ENCODE results near the gene KMT5C. TPM values are rescaled to one million over a fixed set of nuclear protein-coding genes. Genes with fewer than 3 reads are reported as not detected.

KMT5C gene
- total RNA-seq, 1 donor from 2014 or later: 18.6 TPM

DNA sequence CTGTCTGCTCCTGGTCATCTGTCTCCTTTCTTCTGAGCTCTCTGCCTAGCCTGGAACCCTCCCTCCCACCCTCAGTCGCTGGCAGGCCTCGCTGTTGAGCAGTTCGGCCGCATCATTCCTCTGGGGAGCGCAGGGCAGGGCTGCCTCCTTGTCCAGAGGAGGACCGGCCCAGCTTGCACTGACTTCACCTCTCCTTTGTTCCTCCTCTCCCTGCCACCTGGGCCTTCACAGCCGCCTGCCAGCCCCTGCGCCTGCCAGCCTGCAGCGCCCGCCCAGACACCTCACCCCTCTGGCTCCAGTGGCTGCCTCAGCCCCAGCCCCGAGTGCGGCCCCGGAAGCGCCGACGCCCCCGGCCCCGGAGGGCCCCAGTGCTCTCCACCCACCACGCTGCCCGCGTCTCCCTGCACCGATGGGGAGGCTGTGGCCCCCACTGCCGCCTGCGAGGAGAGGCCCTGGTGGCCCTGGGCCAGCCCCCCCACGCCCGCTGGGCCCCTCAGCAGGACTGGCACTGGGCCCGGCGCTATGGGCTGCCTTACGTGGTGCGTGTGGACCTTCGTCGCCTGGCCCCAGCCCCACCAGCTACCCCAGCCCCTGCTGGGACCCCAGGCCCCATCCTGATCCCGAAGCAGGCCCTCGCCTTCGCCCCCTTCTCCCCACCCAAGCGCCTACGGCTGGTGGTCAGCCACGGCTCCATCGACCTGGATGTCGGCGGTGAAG lies 7.2 kb downstream of the KMT5C start:
- no peaks in the 10 kb centered on the region for H3K9me3 Mint-ChIP-seq (ENCODE audit: unreplicated experiment)
- no peak for TF ChIP-seq CTCF (IDR thresholded peaks at IDR 0.05)
- no peak overlapping the region for H3K4me3 Mint-ChIP-seq (ENCODE audit: unreplicated experiment)
- peaks cover 27% of the 10 kb centered on the region for H3K4me1 Mint-ChIP-seq (ENCODE audit: unreplicated experiment)
- no peak overlapping the region for H3K27ac Mint-ChIP-seq (ENCODE audit: unreplicated experiment)
- H3K27me3 Mint-ChIP-seq (ENCODE audit: unreplicated experiment): peaks cover 7% of the 10 kb centered on the region
- H3K36me3 Mint-ChIP-seq (ENCODE audit: unreplicated experiment): peaks cover 8% of the 10 kb centered on the region
- no peak for DNase-seq (ENCODE audit: extremely low spot score, unreplicated experiment)

GRCh38 chr19:55347442-55348009 lies 7.8 kb downstream of the KMT5C start:
- Mint-ChIP-seq H3K4me3 (ENCODE audit: unreplicated experiment) (no peak overlapping the region), H3K4me1 (ENCODE audit: unreplicated experiment) (peaks cover 28% of the 10 kb centered on the region), H3K27ac (ENCODE audit: unreplicated experiment) (no peak overlapping the region), H3K36me3 (ENCODE audit: unreplicated experiment) (peaks cover 8% of the 10 kb centered on the region), H3K27me3 (ENCODE audit: unreplicated experiment) (peaks cover 9% of the 10 kb centered on the region), H3K9me3 (ENCODE audit: unreplicated experiment) (no peaks in the 10 kb centered on the region)
- DNase-seq (ENCODE audit: extremely low spot score, unreplicated experiment): no peak
- no peak for TF ChIP-seq CTCF (IDR thresholded peaks at IDR 0.05)

DNA sequence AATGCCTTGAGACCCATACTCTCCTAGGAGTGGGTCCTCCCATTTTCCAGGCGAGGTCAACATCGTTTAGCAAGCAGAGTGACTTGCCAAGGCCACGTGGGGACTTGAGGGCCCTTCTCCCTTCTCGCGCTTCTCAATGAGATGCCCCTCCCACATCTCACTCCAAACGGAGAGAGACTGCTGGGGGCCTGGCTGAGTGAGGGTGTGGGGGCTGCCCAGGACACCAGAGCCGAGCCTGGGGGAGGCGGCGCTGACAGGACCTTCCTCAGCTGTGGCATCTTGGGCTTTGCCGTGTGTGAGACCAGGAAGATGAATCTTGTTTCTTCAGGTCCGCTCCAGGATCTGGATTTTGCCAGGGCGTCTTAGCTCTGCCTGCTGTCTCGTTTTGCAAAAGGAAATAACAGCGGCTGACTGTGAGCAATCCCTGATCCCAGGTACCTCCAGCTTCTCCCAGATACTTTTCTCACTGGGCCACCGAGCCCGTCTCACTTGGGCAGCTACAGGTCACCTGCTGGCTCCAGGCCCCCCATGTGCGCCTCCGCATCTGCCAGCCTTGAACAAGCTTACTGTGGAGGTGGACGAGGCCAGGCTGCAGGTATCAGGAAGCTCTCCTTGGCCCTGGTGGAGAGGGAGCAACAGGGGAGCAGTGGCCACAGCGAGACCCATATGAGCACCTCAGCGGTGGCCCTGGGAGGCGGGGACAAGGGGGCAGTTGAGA lies 8.8 kb downstream of the KMT5C start:
- TF ChIP-seq CTCF (IDR thresholded peaks at IDR 0.05): no peak
- Mint-ChIP-seq H3K4me1 (ENCODE audit: unreplicated experiment) (peaks cover 37% of the 10 kb centered on the region), H3K27ac (ENCODE audit: unreplicated experiment) (no peak overlapping the region), H3K4me3 (ENCODE audit: unreplicated experiment) (no peak overlapping the region), H3K9me3 (ENCODE audit: unreplicated experiment) (no peaks in the 10 kb centered on the region), H3K36me3 (ENCODE audit: unreplicated experiment) (peaks cover 4% of the 10 kb centered on the region), H3K27me3 (ENCODE audit: unreplicated experiment) (peaks cover 18% of the 10 kb centered on the region)
- no peak for DNase-seq (ENCODE audit: extremely low spot score, unreplicated experiment)

DNA sequence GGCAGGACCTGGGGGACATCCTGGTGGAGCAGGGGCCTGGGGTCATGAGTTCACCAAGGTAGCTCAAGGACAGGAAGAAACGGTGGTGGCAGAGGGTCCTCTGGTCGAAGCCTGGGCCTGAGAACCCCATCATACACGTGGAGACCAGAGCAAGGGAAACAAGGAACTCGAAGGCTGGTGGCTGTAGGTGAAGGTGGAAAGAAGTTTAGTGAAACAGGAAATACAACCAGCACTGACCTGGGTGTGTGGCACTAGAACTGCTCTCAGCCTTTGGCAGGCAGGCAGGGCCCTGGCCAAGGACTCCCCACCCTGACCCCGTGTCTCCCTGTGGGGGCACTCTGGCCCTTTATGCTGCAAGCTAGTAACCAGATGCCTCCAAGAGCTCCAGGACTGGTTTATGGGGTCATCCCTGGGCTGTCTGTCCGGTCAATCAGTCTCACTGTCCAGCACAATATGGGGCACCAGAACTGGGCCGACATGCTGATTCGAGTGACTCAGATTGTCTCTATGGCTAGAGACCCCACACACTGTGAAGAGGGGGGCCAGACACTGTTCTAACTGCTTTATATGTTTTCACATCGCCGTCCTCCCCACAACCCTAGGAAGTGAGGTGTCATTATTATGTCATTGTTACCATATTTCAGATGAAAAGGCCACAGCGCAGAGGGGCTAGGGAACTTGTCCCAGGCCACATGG lies 11.1 kb downstream of the KMT5C start:
- Mint-ChIP-seq H3K4me3 (ENCODE audit: unreplicated experiment) (no peak overlapping the region), H3K36me3 (ENCODE audit: unreplicated experiment) (no peaks in the 10 kb centered on the region), H3K27me3 (ENCODE audit: unreplicated experiment) (peaks cover 29% of the 10 kb centered on the region), H3K9me3 (ENCODE audit: unreplicated experiment) (no peaks in the 10 kb centered on the region), H3K4me1 (ENCODE audit: unreplicated experiment) (peaks cover 28% of the 10 kb centered on the region), H3K27ac (ENCODE audit: unreplicated experiment) (no peak overlapping the region)
- no peak for TF ChIP-seq CTCF (IDR thresholded peaks at IDR 0.05)
- DNase-seq (ENCODE audit: extremely low spot score, unreplicated experiment): no peak

Data from osteocyte (in vitro differentiated cells).